H1 (cell line): ENCODE results near the gene GRIK4. TPM values are rescaled to one million over a fixed set of nuclear protein-coding genes. Genes with fewer than 3 reads are reported as not detected.

Experiments
- RFX5 ChIP-seq: IDR thresholded peaks from 2 replicates; pipeline ENCODE4 v1.6.1; 2011; ENCODE audit warnings: low read depth, low read length, improper control_type of control experiment, borderline replicate concordance
- SUZ12 ChIP-seq: fragments of 200-600 bp; sonication (generic); IDR thresholded peaks from 2 replicates; pipeline ENCODE4 v1.6.1; 2012; ENCODE audit warnings: mild to moderate bottlenecking, inconsistent platforms, low read length, moderate library complexity, mixed read lengths
- polyA plus RNA-seq, 7 experiments: library from polyadenylated mRNA; depleted of rRNA in 3 of 7; stranded (reverse) in 5 of 7; unstranded in 2 of 7; fragments of >200 nt in 5 of 7; fragments of 200-250 nt in 2 of 7; gene quantifications; 1 replicate in 5 of 7; 2 replicates in 1 of 7; 4 replicates in 1 of 7; pipeline versions ENCODE4 v1.2.1 to v1.2.3, GENCODE V29; 2011 to 2013; ENCODE audit warnings: missing spikeins in 2 of 7, mixed read lengths in 2 of 7
- total RNA-seq: library from RNA; stranded (reverse); fragmentation: NEBNext Ultra II Directional; extraction: Animal tissue kit (Norgen Biotek cat#: 25700); gene quantifications from 2 replicates; pipeline ENCODE4 v1.2.1, GENCODE V29; 2021
- TF ChIP-seq, protein P1 (sequence below): IDR thresholded peaks from 2 replicates; pipeline ENCODE4 v1.6.1; 2011; ENCODE audit warnings: low read depth, mild to moderate bottlenecking, low read length; ENCODE audit not compliant: insufficient read depth
- TF ChIP-seq, protein P2 (sequence below): IDR thresholded peaks from 2 replicates; pipeline ENCODE4 v1.6.1; 2011; ENCODE audit warnings: low read length, improper control_type of control experiment

GRIK4 gene
- total and polyA plus RNA-seq, 2 of the 8 experiments (the other 6 are each of a cell fraction or from before 2014, with no cell fraction given): 1.2 to 2.9 TPM

DNA sequence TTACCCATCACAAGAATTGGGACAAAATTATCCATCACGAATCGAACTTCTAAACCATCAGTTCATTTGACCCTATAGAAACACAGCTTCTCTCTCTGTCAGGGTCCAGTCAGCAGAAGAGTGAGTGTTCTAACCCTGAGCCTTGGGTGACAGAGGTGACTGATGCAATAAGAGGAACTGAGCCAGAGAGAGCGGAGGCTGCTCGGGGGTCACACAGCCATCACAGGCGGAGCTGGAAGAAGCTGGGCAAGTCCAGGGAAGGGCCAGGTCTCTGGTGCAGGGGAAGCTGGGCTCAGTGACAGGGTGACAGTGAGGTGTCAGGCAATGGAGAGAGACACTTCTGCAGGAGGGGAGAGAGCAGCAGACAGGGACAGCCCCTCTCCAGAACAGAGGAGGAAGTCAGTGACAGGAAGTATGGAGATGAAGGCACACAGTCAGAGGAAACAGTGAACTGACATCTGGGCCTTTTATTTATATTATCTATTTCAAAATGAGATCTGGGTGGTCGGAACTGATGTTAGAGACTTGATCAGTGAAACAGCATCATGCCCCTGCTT lies 328.4 kb downstream of the GRIK4 start (continued):
- TF ChIP-seq, protein P1, sequence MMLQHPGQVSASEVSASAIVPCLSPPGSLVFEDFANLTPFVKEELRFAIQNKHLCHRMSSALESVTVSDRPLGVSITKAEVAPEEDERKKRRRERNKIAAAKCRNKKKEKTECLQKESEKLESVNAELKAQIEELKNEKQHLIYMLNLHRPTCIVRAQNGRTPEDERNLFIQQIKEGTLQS: no peak
- TF ChIP-seq SUZ12: no peak
- TF ChIP-seq, protein P2, sequence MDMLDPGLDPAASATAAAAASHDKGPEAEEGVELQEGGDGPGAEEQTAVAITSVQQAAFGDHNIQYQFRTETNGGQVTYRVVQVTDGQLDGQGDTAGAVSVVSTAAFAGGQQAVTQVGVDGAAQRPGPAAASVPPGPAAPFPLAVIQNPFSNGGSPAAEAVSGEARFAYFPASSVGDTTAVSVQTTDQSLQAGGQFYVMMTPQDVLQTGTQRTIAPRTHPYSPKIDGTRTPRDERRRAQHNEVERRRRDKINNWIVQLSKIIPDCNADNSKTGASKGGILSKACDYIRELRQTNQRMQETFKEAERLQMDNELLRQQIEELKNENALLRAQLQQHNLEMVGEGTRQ: no peak
- TF ChIP-seq RFX5: no peak
